DMS153 treated with DMSO at 0.1 percent for 48 hours (cell line): ENCODE data around the gene SFRP5.

ENCODE experiments used
- DNase-seq: peaks from one replicate; lab custom pipeline; 2025; ENCODE audit not compliant: unreplicated experiment; lab: John Stamatoyannopoulos, UW

Gene SFRP5

DNA sequence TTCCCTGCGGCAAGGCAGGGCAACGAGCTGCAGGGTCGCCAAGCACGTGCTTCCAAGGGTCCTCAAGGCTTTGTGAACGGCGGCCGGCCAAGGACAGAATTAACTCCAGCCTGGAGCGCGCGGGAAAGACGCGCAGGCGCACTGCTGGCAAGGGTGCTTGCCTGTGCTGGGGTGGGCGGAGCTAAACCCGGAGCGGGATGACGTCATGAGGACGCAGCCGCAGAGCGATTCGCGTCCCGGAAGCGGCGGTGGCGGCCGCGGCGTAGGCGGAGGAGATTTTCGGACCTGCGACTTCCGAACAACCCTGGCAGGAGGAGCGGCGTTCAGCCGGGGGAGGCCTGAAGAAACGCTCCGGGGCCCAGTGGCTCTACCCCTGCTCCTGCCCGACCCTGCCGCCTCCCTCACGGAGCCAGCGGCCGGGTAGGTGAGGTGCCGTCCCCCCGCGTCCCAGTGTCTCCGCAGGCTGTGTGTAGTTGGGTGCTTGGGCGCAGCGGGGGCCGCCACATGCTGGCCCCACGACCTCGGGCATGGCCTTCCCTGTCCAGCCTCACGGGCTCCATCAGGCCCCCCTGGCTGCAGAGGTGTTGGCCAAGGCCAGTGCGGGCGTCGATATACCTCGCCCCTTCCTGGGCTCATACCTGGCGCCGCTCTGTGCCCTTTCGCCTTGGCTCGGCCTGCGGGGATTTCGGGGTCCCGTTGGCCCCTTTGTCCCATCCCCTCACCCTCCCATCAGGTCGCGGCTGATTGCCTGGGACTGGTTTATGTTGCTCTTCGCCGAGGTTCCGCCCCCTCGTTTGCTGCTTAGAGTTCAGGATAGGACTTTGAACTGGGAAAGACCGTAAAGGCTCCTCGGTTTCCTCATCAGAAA is 34.7 kb downstream of the SFRP5 start, which contains the start of gene ZFYVE27:
TSS of gene ZFYVE27 (plus strand) at position 227 of the 868 bp plus-strand sequence. CDS start 1,350 bp downstream, outside the sequence.
- DNase-seq, result peak; percentile 94

DNA sequence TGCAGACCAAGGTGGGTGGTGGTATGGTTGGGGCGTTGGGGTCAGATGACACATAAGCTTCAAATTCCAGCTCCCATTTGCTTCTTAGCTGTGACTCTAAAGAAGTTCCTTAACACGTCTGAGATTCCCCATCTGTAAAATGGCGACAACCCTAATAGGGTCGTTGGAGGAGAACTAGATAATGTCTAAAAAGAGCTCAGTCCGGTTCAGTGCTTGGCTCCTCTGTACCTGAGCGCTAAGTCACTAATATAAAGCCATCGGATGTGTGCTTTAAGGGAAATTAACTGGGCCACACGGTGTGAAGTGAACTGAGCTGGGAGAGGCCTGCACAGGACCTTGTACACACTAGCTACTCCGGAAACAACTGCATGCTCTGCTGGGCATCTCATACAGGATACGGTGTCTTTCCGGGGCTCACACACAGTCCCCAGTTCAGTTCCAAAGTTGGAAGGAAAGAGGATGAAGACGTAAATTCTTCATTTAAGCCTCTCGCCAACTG is 35.3 kb downstream of the SFRP5 start:
- no peak for DNase-seq

GRCh38 chr10:97734021-97734420 is 37.8 kb downstream of the SFRP5 start:
- no peak for DNase-seq

GRCh38 chr10:97733256-97733655 is 38.5 kb downstream of the SFRP5 start:
- no peak for DNase-seq

- no peak for DNase-seq
Observed at GRCh38 chr10:97732052-97732359, 39.8 kb downstream of the SFRP5 start.

DNA sequence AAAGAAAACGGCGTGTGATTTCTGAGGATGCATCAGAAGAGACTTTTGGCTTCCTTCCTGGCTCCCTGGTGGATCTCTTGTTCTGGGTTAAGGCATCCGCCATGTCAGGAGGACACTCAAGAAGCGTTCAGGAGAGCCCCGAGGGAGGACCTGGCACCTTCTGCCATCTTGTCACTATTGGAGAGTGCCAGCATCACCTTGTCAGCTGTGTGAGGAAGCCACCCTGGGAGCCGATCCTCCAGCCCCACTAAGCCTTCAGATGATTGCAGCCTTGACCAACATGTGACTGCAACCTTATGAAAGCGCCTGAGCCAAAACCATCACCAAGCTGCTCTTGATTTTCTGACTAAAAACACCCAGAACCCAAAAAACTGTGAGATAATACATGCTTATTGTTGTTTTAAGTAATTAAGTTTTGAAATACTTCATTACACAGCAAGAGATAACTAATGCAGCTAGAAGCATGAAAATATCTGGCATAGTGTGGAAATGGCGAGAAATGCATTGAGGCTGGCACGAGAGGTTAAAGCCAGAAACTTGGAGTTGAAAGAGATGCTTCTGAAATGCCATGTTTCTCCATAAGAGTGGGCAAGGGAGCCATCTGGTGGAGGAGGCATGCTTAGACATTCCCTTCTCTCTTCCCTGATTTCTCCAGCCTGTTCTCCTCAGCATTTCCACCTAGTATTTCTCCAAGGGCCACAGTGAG is 40.3 kb downstream of the SFRP5 start:
- DNase-seq, result peak; percentile 79

GRCh38 chr10:97729014-97729413 is 42.8 kb downstream of the SFRP5 start:
- no peak for DNase-seq

DNA sequence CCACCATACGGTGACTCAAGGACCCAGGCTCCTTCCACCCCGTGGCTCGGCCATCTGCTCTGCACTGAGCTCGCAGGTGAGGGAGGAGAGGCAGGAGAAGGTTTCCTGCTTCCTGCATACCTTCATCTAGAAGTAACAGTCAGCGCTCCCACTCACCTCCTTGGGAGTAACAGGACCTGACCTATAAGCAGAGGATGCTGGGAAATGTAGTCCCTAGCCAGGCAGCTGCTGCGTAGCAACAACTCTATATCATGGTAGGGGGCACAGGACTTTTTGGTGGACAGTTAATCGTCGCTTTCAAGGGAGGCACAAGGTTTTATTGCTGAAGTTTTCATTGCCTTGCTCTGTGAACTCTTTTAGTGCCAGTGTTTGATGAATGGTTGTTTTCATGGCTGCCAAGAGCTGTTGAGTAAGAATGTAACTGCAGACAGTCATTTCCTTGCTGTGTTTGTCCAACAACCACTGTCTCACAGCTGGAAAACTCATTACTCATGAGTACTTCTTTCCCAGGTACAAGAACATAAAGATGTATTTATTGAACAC is 45.1 kb downstream of the SFRP5 start:
- DNase-seq, result no peak

- no peak for DNase-seq
Observed at GRCh38 chr10:97724341-97724941, 47.4 kb downstream of the SFRP5 start.

DNA sequence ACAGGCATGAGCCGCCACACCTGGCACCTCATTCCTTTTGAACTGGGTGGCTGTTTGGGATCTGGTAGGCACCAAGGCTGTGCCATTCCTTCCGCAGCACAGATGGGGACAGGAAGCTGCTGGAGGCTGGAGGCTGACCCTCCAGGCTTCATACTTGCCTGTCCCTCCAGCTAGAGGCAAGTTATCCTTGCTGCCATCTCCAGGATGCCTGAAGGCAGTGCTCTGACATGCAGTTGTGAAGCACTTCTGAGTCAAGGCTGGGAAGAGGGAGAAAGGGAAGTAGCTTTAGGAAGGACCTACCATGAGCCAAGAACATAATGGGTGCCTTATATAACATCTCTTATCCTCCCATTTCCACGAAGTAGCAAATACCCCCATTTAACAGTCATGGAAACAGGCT is 48.8 kb downstream of the SFRP5 start:
- no peak for DNase-seq

- no peak for DNase-seq
Observed at GRCh38 chr10:97721871-97722780, 49.7 kb downstream of the SFRP5 start.

DNA sequence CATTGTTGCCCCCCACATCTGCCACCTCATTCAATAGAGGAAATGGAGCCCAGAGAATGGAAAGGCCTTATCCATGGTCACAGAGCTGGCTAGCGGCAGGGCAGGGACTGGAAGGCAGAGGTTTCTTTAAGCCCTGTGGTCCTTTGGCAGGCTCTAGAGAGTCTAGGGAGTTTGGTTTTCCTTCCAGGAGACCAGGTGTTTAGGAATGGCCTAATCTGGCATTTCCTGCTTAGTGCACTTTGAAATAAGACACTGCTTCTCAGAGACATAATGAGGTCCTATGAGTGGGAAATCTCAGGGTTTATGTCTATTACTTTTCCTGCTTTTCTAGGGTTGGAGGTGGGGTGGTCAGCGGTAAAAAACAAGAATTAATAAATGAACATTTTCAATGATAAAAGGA is 52.2 kb downstream of the SFRP5 start:
- no peak for DNase-seq

DNA sequence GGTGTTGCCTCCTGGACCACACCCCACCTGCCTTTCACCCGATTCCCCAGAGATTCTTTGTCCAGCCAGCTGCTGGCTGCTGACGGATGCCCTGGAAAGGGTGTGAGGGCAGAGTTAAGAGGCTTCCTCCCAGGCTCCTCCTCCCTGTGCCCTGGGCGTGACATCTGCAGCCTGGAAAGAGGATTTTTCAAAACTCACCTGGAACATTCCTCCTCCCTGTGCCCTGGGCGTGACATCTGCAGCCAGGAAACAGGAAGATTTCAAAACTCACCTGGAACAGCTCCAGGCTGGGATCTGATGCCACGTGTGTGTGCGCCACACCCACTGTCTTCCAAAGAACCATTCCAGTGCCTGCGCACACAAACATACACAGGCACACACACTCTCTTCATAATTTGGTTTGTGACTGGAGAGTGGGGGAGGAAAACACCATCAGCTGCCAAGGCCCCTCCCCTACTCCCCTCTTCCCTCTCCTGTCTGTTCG is 53.1 kb downstream of the SFRP5 start:
- peak; percentile 93 for DNase-seq

- DNase-seq, result peak; percentile 47
Observed at GRCh38 chr10:97718178-97718577, 53.6 kb downstream of the SFRP5 start.

GRCh38 chr10:97717627-97718026 is 54.2 kb downstream of the SFRP5 start:
- DNase-seq, result no peak
